Measurements from ENCODE around the gene ECI2.

ECI2 gene

GRCh38 chr6:4134841-4135664, at the start of gene ECI2:
TSS of gene ECI2 (minus strand) at chr6:4135575. CDS start at chr6:4135560, 15 bp downstream.
- no peaks in the 10 kb centered on the region for H3K9me2 ChIP-seq (ENCODE audit: low read depth, low read length)
- peak within 1 kb of the TSS; percentile 97 for H2AFZ ChIP-seq (ENCODE audit: low read length)
- no peak for TF ChIP-seq EZH2 (IDR thresholded peaks at IDR 0.05; ENCODE audit: borderline replicate concordance, low read length)
- TF ChIP-seq CTCF (IDR thresholded peaks at IDR 0.05; ENCODE audit: low read length): no peak
- no peaks in the 10 kb centered on the region for H4K20me1 ChIP-seq (ENCODE audit: insufficient read depth, low read length)
- peaks cover 21% of the 10 kb centered on the region for H3K4me1 ChIP-seq (ENCODE audit: insufficient read depth, low read length, severe bottlenecking)
- H3K36me3 ChIP-seq (ENCODE audit: insufficient read depth, low read length): peaks cover 21% of the 10 kb centered on the region
- peak within 1 kb of the TSS; percentile 65 for H3K27ac ChIP-seq (ENCODE audit: low read depth, low read length, poor library complexity, severe bottlenecking)
- peak within 1 kb of the TSS; percentile 81 for H3K4me3 ChIP-seq (ENCODE audit: low read depth, low read length, poor library complexity, severe bottlenecking)
- H3K9me3 ChIP-seq (ENCODE audit: low read length): peaks cover 2% of the 10 kb centered on the region; the same call in 1 of the 2 replicates
- H3F3A ChIP-seq (ENCODE audit: insufficient read depth, low read length): 0 out of 2 replicates have a peak, but pooled peaks cover 3% of the 10 kb centered on the region
- H3K27me3 ChIP-seq (ENCODE audit: insufficient read depth, low read length): no peaks in the 10 kb centered on the region
- H3K4me2 ChIP-seq (ENCODE audit: low read length): peak within 1 kb of the TSS; percentile 99
- H3K9ac ChIP-seq (ENCODE audit: low read length): peak within 1 kb of the TSS; percentile 79
- H3K79me2 ChIP-seq (ENCODE audit: insufficient read depth, low read length): no peaks in the 10 kb centered on the region

- H2AFZ ChIP-seq (ENCODE audit: low read length): no peak overlapping the region
- no peak overlapping the region for H3K27ac ChIP-seq (ENCODE audit: low read depth, low read length, poor library complexity, severe bottlenecking)
- H3K9me2 ChIP-seq (ENCODE audit: low read depth, low read length): no peaks in the 10 kb centered on the region
- H4K20me1 ChIP-seq (ENCODE audit: insufficient read depth, low read length): no peaks in the 10 kb centered on the region
- no peaks in the 10 kb centered on the region for H3K36me3 ChIP-seq (ENCODE audit: insufficient read depth, low read length)
- no peaks in the 10 kb centered on the region for H3K4me1 ChIP-seq (ENCODE audit: insufficient read depth, low read length, severe bottlenecking)
- H3K9me3 ChIP-seq (ENCODE audit: low read length): no peaks in the 10 kb centered on the region
- H3K27me3 ChIP-seq (ENCODE audit: insufficient read depth, low read length): peaks cover 5% of the 10 kb centered on the region; the same call in 1 of the 2 replicates
- H3F3A ChIP-seq (ENCODE audit: insufficient read depth, low read length): no peaks in the 10 kb centered on the region
- no peaks in the 10 kb centered on the region for H3K79me2 ChIP-seq (ENCODE audit: insufficient read depth, low read length)
- no peak overlapping the region for H3K4me3 ChIP-seq (ENCODE audit: low read depth, low read length, poor library complexity, severe bottlenecking)
- no peak overlapping the region for H3K4me2 ChIP-seq (ENCODE audit: low read length)
- TF ChIP-seq CTCF (IDR thresholded peaks at IDR 0.05; ENCODE audit: low read length) (no peak), EZH2 (IDR thresholded peaks at IDR 0.05; ENCODE audit: borderline replicate concordance, low read length) (no peak)
- no peak overlapping the region for H3K9ac ChIP-seq (ENCODE audit: low read length)
Observed at GRCh38 chr6:4180652-4181255, 45.4 kb upstream of the ECI2 start.

- H3K27me3 ChIP-seq (ENCODE audit: insufficient read depth, low read length): peaks cover 3% of the 10 kb centered on the region; the same call in 1 of the 2 replicates
- H3K79me2 ChIP-seq (ENCODE audit: insufficient read depth, low read length): no peaks in the 10 kb centered on the region
- no peak overlapping the region for H3K27ac ChIP-seq (ENCODE audit: low read depth, low read length, poor library complexity, severe bottlenecking)
- no peak for TF ChIP-seq EZH2 (IDR thresholded peaks at IDR 0.05; ENCODE audit: borderline replicate concordance, low read length)
- no peak for TF ChIP-seq CTCF (IDR thresholded peaks at IDR 0.05; ENCODE audit: low read length)
- H3K4me1 ChIP-seq (ENCODE audit: insufficient read depth, low read length, severe bottlenecking): no peaks in the 10 kb centered on the region
- H3K4me2 ChIP-seq (ENCODE audit: low read length): no peak overlapping the region
- no peaks in the 10 kb centered on the region for H4K20me1 ChIP-seq (ENCODE audit: insufficient read depth, low read length)
- H3K4me3 ChIP-seq (ENCODE audit: low read depth, low read length, poor library complexity, severe bottlenecking): no peak overlapping the region
- H3K36me3 ChIP-seq (ENCODE audit: insufficient read depth, low read length): no peaks in the 10 kb centered on the region
- no peaks in the 10 kb centered on the region for H3K9me2 ChIP-seq (ENCODE audit: low read depth, low read length)
- no peaks in the 10 kb centered on the region for H3K9me3 ChIP-seq (ENCODE audit: low read length)
- no peaks in the 10 kb centered on the region for H3F3A ChIP-seq (ENCODE audit: insufficient read depth, low read length)
- H3K9ac ChIP-seq (ENCODE audit: low read length): no peak overlapping the region
- no peak overlapping the region for H2AFZ ChIP-seq (ENCODE audit: low read length)
Observed at GRCh38 chr6:4179960-4180651, 44.7 kb upstream of the ECI2 start.

Data from OCI-LY1 (cell line).